HL-60 (cell line): ENCODE measurements around the gene TLR8.

Experiments
- CTCF ChIP-seq: IDR thresholded peaks from one replicate; pipeline ENCODE4 v1.5.1; 2011; ENCODE audit warnings: low read length, control low read depth, inconsistent platforms; ENCODE audit not compliant: insufficient read depth
- POLR2AphosphoS5 ChIP-seq: IDR thresholded peaks from 2 replicates; pipeline ENCODE4 v1.6.1; 2012; ENCODE audit warnings: low read depth
- REST ChIP-seq: IDR thresholded peaks from 2 replicates; pipeline ENCODE4 v1.6.1; 2012; ENCODE audit warnings: low read depth; ENCODE audit not compliant: insufficient replicate concordance

- TF ChIP-seq POLR2AphosphoS5 = no peak
- no peak for TF ChIP-seq CTCF
- no peak for TF ChIP-seq REST
These were observed 48.0 kb downstream of the TLR8 start for GRCh38 chrX:12954376-12954775.
